ENCODE results near the gene FOXN4.

DNA sequence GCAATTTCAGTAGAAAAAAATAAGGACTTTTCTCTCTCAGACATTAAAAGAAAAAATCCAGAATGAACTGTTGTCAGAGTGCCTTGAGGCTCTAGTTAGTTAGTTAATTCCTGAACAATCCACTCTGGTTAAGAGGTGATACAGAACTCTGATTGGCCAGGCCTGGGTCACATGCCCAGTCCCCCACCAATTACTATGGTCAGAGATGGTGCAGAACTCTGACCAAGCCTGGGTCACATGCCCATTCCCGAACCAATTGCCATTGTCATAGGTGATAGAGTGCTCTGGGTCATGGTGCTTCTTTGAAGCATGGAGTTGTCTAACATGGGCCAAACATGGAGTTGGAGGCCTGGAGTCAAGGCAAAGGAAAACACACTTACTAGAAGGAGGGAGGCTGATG is 27.5 kb upstream of the FOXN4 start:
- TF ChIP-seq CTCF (optimal IDR thresholded peaks at IDR 0.05 in 1 of 3, IDR thresholded peaks at IDR 0.05 in 1 of 3, conservative IDR thresholded peaks at IDR 0.05 in 1 of 3; ENCODE audit: extremely low read depth in 1 of 3, insufficient read depth in 2 of 3, low read length in 3 of 3) (no peak), EZH2 (IDR thresholded peaks at IDR 0.05; ENCODE audit: low read length) (no peak)

Measured in keratinocyte (primary cell).